ENCODE data around the gene PPM1K. TPM values are rescaled to one million over a fixed set of nuclear protein-coding genes. Genes with fewer than 3 reads are reported as not detected.
A peak's percentile ranks its signal among the peaks of the same experiment; 100 is the strongest.

PPM1K gene
- 28.4 and 46.3 TPM in 2 replicates for total RNA-seq (2011; cell fraction: chromatin; rRNA removed; ENCODE audit: low replicate concordance)
- total RNA-seq (2011; cell fraction: nucleolus; rRNA removed) = 20.7 and 26.5 TPM in 2 replicates
- total RNA-seq (2011; cell fraction: nucleoplasm; rRNA removed) = 34.1 and 43.0 TPM in 2 replicates
- 10.5 and 14.5 TPM in 2 replicates for total RNA-seq (2014; rRNA removed)
- total RNA-seq (2014; rRNA removed; fragmentation: Illumina TruSeq; extraction: Trizol) = 18.0 and 19.1 TPM in 2 replicates
- 7.6 and 12.0 TPM in 2 replicates for total RNA-seq (2015; rRNA removed; fragmentation: Illumina TruSeq; extraction: Trizol)
- 14.0 and 14.1 TPM in 2 replicates for total RNA-seq (2021)
- polyA plus RNA-seq (2011; rRNA removed) = 15.0 and 16.5 TPM in 2 replicates
- polyA plus RNA-seq (2011; cell fraction: cytosol; rRNA removed) = 4.1 and 10.4 TPM in 2 replicates
- polyA plus RNA-seq (2011; cell fraction: nucleus; rRNA removed) = 10.5 and 12.1 TPM in 2 replicates
- 3.5 and 4.5 TPM in 2 replicates for polyA plus RNA-seq (2012)
- 8.2 and 8.4 TPM in 2 replicates for polyA plus RNA-seq (2014; fragmentation: Illumina TruSeq; extraction: Trizol)
- polyA plus RNA-seq (2014; fragmentation: Nextera tagmentation; extraction: Ambion mirVana) = 10 to 100 TPM in 1 of 2 experiments, 1 to 10 TPM in 1; 8.2 to 10.3 TPM
- polyA plus RNA-seq (2014; rRNA removed) = 8.9 and 13.0 TPM in 2 replicates
- 34.5 and 38.7 TPM in 2 replicates for polyA minus RNA-seq (2011; rRNA and poly(A)+ RNA removed)
- polyA minus RNA-seq (2011; cell fraction: cytosol; rRNA and poly(A)+ RNA removed) = 8.8 and 9.2 TPM in 2 replicates
- polyA minus RNA-seq (2011; cell fraction: nucleus; rRNA and poly(A)+ RNA removed) = 16.8 and 32.1 TPM in 2 replicates
- Bru-seq, nascent RNA = percentile 82 among the genes with signal in this experiment
- percentile 79 among the genes with signal in this experiment for BruChase-seq, experiment 1, labeled RNA remaining after a 2-hour chase
- percentile 79 among the genes with signal in this experiment for BruChase-seq, experiment 2, labeled RNA remaining after a 6-hour chase
- long read RNA-seq, experiment 1, full-length matches to known transcripts = 17 of 45 reads
- long read RNA-seq, experiment 1, partial matches to known transcripts = 12 of 45 reads
- long read RNA-seq, experiment 1, other reads (novel, unspliced or antisense) = 16 of 45 reads
- long read RNA-seq, experiment 2, partial matches to known transcripts = 0 of 2 reads
- long read RNA-seq, experiment 2, other reads (novel, unspliced or antisense) = 2 of 2 reads
- long read RNA-seq, experiment 3, full-length matches to known transcripts = 3 of 16 reads
- long read RNA-seq, experiment 3, partial matches to known transcripts = 11 of 16 reads
- long read RNA-seq, experiment 3, other reads (novel, unspliced or antisense) = 2 of 16 reads

- peaks cover 8 to 13% of the 10 kb centered on the region in 2 experiments; a peak in 3 of 5 replicates for H3K4me1 ChIP-seq (replicated peaks in 1 of 2; ENCODE audit: control insufficient read depth in 2 of 2, insufficient read depth in 2 of 2, low read length in 2 of 2)
- ChIA-PET CTCF (ENCODE audit: low intra/inter-chr PET ratio) (no interaction called here), POLR2A (interaction anchor here (0.5 to 1.1 kb wide), 4 partner anchors 14 to 145 kb away, joined by 3 to 4 read pairs (median 3); no protein-coding TSS in a partner anchor)
- in situ Hi-C loops (cut with MboI) (no loop called here), intact Hi-C loops (cut with micrococcal nuclease) (no loop called here)
- peak within 1 kb of the TSS; percentile 55 for H3K4me3 ChIP-seq
- peak within 1 kb of the TSS; percentile 97 for H3K4me2 ChIP-seq (ENCODE audit: insufficient read depth, low read length)
- H3K27ac ChIP-seq (ENCODE audit: extremely low read depth, low read depth, low read length) = peak within 1 kb of the TSS; percentile 85
- no peaks in the 10 kb centered on the region for H3K36me3 ChIP-seq (ENCODE audit: control insufficient read depth, insufficient read depth, low read length)
- H3K9ac ChIP-seq (ENCODE audit: insufficient read depth in 1 of 2, low read depth in 2 of 2, low read length in 2 of 2) = peak within 1 kb of the TSS; percentile 81 to 96
- no peaks in the 10 kb centered on the region for H4K20me1 ChIP-seq (replicated peaks; ENCODE audit: control insufficient read depth, insufficient read depth, low read length)
- peak within 1 kb of the TSS; percentile 100 for H2AFZ ChIP-seq (ENCODE audit: low read depth, low read length)
- DNase-seq (ENCODE audit: extremely low read depth in 1 of 4, low spot score in 3 of 4) (peak; percentile 96 to 98 (median 98)), FAIRE-seq (peak; percentile 93), ATAC-seq (peak; percentile 96)
- H3K79me2 ChIP-seq (ENCODE audit: control insufficient read depth, insufficient read depth, low read length) = peaks cover 32% of the 10 kb centered on the region; the same call in 2 of the 3 replicates
- H3K9me1 ChIP-seq (ENCODE audit: control insufficient read depth, insufficient read depth, low read length) = no peaks in the 10 kb centered on the region
- BruUV-seq (replicated peaks) = no TSS peak
- H3K27me3 ChIP-seq (ENCODE audit: control insufficient read depth in 2 of 2, insufficient read depth in 2 of 2, low read length in 2 of 2) = no peaks in the 10 kb centered on the region
- WGBS (ENCODE audit: insufficient coverage, low coverage, missing lambda C conversion rate) = 0% methylated on average over 38 of the region's 55 CpGs
- H3K9me3 ChIP-seq (replicated peaks; ENCODE audit: control insufficient read depth, insufficient read depth, low read depth, low read length) = no peaks in the 10 kb centered on the region
- TF ChIP-seq MTA1 (IDR thresholded peaks at IDR 0.05; ENCODE audit: borderline replicate concordance) (no peak), ZNF398 (CRISPR knock-in tag; IDR thresholded peaks at IDR 0.05) (no peak), ARHGAP35 (IDR thresholded peaks at IDR 0.05; ENCODE audit: partially characterized antibody) (no peak), ARNT (IDR thresholded peaks at IDR 0.05) (no peak), ZFP91 (CRISPR knock-in tag; IDR thresholded peaks at IDR 0.05) (no peak), ESRRA (IDR thresholded peaks at IDR 0.05; ENCODE audit: borderline replicate concordance, low read depth) (no peak), ZNF311 (CRISPR knock-in tag; IDR thresholded peaks at IDR 0.05) (no peak), RCOR1 (IDR thresholded peaks at IDR 0.05; ENCODE audit: borderline replicate concordance in 1 of 2, low read depth in 2 of 2, low read length in 2 of 2) (peak in 1 of 2 experiments; percentile 57; a peak in 1 of 4 replicates), KDM5B (IDR thresholded peaks at IDR 0.05; ENCODE audit: insufficient replicate concordance, low read depth, low read length) (peak; percentile 65), HOXB6 (CRISPR knock-in tag; IDR thresholded peaks at IDR 0.05; ENCODE audit: borderline replicate concordance) (no peak)
These were observed at the start of gene PPM1K for GRCh38 chr4:88284439-88285234. PPM1K (minus strand) TSS chr4:88284561; CDS start chr4:88278583, 5,978 bp downstream.
